Smooth muscle cell (in vitro differentiated cells): ENCODE data around the gene SPEF1. TPM values are rescaled to one million over a fixed set of nuclear protein-coding genes. Genes with fewer than 3 reads are reported as not detected.
A peak's percentile ranks its signal among the peaks of the same experiment; 100 is the strongest.

Experiments
- DNase-seq: peaks from one replicate; lab custom pipeline; 2025; ENCODE audit not compliant: unreplicated experiment; lab: John Stamatoyannopoulos, UW
- H2AFZ ChIP-seq: fragments of 200-600 bp; sonication (generic); 2 replicates; pipeline ENCODE4 v1.6.0; 2016; ENCODE audit warnings: antibody characterized with exemption, low read depth, mild to moderate bottlenecking
- H3F3A ChIP-seq: fragments of 200-600 bp; sonication (generic); 2 replicates; pipeline ENCODE4 v1.6.0; 2017; ENCODE audit warnings: antibody characterized with exemption, low read depth
- H3K27ac ChIP-seq: fragments of 200-600 bp; sonication (generic); 2 replicates; pipeline ENCODE4 v1.5.1; 2016; ENCODE audit warnings: low read depth, mild to moderate bottlenecking
- H3K27me3 ChIP-seq: fragments of 200-600 bp; sonication (generic); 2 replicates; pipeline ENCODE4 v1.6.1; 2016; ENCODE audit warnings: low read depth, mild to moderate bottlenecking
- H3K36me3 ChIP-seq: fragments of 200-600 bp; sonication (generic); 2 replicates; pipeline ENCODE4 v1.5.1; 2016; ENCODE audit warnings: low read depth
- H3K4me1 ChIP-seq: fragments of 200-600 bp; sonication (generic); 2 replicates; pipeline ENCODE4 v1.5.1; 2016; ENCODE audit warnings: low read depth
- H3K4me2 ChIP-seq: fragments of 200-600 bp; sonication (generic); 2 replicates; pipeline ENCODE4 v1.6.0; 2016; ENCODE audit warnings: mild to moderate bottlenecking
- H3K4me3 ChIP-seq: fragments of 200-600 bp; sonication (generic); 2 replicates; pipeline ENCODE4 v1.5.1; 2016; ENCODE audit warnings: mild to moderate bottlenecking
- H3K79me2 ChIP-seq: fragments of 200-600 bp; sonication (generic); 2 replicates; pipeline ENCODE4 v1.6.0; 2016; ENCODE audit warnings: low read depth, mild to moderate bottlenecking
- H3K9ac ChIP-seq: fragments of 200-600 bp; sonication (generic); 2 replicates; pipeline ENCODE4 v1.6.0; 2016; ENCODE audit warnings: low read depth
- H3K9me3 ChIP-seq: fragments of 200-600 bp; sonication (generic); replicated peaks from 2 replicates; pipeline ENCODE4 v1.5.1; 2016; ENCODE audit warnings: low read depth
- H4K20me1 ChIP-seq: fragments of 200-600 bp; sonication (generic); 2 replicates; pipeline ENCODE4 v1.6.0; 2016; ENCODE audit warnings: low read depth
- WGBS: methylation state at CpG from one replicate; pipeline ENCODE4 v1.1.7; 2016; ENCODE audit warnings: low lambda C conversion rate; 5-methylcytosine and 5-hydroxymethylcytosine counted together
- polyA plus RNA-seq: library from polyadenylated mRNA; unstranded; fragments of >200 nt; fragmentation: Nextera tagmentation; extraction: Ambion mirVana; gene quantifications from 2 replicates; pipeline ENCODE4 v1.2.1, GENCODE V29; 2016
- total RNA-seq: library from RNA; depleted of rRNA; stranded (reverse); fragments of >200 nt; gene quantifications from 2 replicates; pipeline ENCODE4 v1.2.3, GENCODE V29; 2014
- TF ChIP-seq, protein P1 (sequence below): fragments of 200-600 bp; sonication (generic); IDR thresholded peaks from 2 replicates; pipeline ENCODE4 v1.5.1; 2017; ENCODE audit warnings: borderline replicate concordance, mild to moderate bottlenecking, antibody characterized with exemption; ENCODE audit not compliant: insufficient read depth, poor library complexity, severe bottlenecking

SPEF1 gene
- total and polyA plus RNA-seq, 2 experiments from 2014 or later: 0.32 to 0.36 TPM

DNA sequence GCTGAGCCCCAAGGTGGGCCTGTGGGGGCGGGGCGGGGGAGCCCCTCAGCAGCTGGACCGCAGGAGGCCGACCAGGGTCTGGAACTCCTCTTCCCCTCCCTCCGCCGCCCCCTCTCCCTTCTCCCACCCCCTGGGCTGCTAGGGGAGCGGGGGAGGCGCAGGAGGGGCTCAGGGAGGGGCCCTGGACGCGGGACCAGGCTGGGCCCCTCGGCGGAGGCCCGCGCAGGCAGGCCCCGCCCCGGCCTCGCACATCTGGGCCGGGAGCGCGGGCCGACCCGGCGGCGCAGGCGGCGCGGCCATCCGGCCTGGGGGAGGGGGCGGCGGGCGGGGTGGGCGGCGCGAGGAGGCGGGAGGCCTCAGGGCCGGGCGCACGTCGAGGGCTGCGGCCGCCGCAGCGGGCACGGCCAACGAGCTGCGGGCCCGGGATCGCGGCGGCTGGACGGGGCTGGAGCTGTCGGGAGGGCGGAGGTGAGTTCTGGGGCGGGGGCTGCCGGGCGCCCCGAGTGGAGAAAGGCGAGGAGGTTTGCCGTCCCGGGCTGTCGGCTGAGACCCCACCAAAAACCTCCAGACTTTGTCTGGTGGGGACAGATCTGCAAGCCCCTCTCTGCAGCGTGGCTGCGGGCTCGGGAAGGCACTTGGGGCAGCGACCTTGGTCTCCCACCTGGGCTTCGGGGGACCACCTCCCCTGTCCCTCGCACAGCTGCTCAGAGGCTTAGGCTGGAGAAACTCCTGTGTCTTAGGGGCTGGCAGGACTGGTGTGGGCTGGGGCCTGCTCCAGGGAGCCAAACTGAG lies 48.7 kb downstream of the SPEF1 start, which contains the start of gene HSPA12B:
TSS of gene HSPA12B (plus strand) at position 359 of the 792 bp plus-strand sequence. CDS start 5,990 bp downstream, outside the sequence.
- H2AFZ ChIP-seq: peak within 1 kb of the TSS; percentile 37
- H3K27ac ChIP-seq: no peak within 1 kb of the TSS
- DNase-seq: no peak
- peak within 1 kb of the TSS; percentile 74 for H3K4me2 ChIP-seq
- H3K36me3 ChIP-seq: no peaks in the 10 kb centered on the region
- peak within 1 kb of the TSS; percentile 25 for H3K4me3 ChIP-seq
- peaks cover 3% of the 10 kb centered on the region for H3K4me1 ChIP-seq
- TF ChIP-seq, protein P1, sequence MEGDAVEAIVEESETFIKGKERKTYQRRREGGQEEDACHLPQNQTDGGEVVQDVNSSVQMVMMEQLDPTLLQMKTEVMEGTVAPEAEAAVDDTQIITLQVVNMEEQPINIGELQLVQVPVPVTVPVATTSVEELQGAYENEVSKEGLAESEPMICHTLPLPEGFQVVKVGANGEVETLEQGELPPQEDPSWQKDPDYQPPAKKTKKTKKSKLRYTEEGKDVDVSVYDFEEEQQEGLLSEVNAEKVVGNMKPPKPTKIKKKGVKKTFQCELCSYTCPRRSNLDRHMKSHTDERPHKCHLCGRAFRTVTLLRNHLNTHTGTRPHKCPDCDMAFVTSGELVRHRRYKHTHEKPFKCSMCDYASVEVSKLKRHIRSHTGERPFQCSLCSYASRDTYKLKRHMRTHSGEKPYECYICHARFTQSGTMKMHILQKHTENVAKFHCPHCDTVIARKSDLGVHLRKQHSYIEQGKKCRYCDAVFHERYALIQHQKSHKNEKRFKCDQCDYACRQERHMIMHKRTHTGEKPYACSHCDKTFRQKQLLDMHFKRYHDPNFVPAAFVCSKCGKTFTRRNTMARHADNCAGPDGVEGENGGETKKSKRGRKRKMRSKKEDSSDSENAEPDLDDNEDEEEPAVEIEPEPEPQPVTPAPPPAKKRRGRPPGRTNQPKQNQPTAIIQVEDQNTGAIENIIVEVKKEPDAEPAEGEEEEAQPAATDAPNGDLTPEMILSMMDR: no peak
- H3K9ac ChIP-seq: no peak within 1 kb of the TSS
- H3K27me3 ChIP-seq: no peaks in the 10 kb centered on the region
- H4K20me1 ChIP-seq: no peaks in the 10 kb centered on the region
- H3K9me3 ChIP-seq: no peaks in the 10 kb centered on the region
- H3F3A ChIP-seq: peaks cover 4% of the 10 kb centered on the region
- 25% methylated on average over 19 of the region's 67 CpGs for WGBS
- H3K79me2 ChIP-seq: no peaks in the 10 kb centered on the region

DNA sequence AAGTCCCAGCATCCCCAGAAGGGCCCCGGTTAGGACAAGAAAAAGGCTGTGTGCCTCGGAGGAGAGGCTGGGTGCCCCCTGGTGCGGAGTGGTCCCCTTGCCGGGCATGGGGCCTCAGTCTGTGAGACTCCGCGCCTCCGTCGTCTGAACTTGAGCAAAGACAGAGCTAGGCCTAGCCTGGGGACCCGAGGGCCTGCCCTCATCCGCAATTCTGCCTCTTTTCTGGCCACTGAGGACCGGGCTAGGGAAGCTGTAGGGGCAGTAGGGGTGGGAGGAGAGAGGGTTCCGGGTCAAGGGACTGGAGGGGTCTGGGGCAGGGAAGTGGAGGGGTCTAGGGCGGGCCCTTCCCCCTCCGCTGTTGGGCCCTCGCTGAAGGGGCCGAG lies 49.3 kb downstream of the SPEF1 start:
- WGBS: 74% methylated on average over 11 of the region's 16 CpGs
- TF ChIP-seq, protein P1: no peak
- Histone ChIP-seq H3K9me3 (no peaks in the 10 kb centered on the region), H3K9ac (no peak overlapping the region), H2AFZ (peak overlapping the region; percentile 37), H3K36me3 (no peaks in the 10 kb centered on the region), H3K4me1 (peaks cover 5% of the 10 kb centered on the region), H4K20me1 (no peaks in the 10 kb centered on the region), H3K4me2 (peak overlapping the region; percentile 74), H3K4me3 (no peak overlapping the region), H3K27ac (no peak overlapping the region), H3K27me3 (no peaks in the 10 kb centered on the region), H3K79me2 (no peaks in the 10 kb centered on the region), H3F3A (peaks cover 4% of the 10 kb centered on the region)
- no peak for DNase-seq

DNA sequence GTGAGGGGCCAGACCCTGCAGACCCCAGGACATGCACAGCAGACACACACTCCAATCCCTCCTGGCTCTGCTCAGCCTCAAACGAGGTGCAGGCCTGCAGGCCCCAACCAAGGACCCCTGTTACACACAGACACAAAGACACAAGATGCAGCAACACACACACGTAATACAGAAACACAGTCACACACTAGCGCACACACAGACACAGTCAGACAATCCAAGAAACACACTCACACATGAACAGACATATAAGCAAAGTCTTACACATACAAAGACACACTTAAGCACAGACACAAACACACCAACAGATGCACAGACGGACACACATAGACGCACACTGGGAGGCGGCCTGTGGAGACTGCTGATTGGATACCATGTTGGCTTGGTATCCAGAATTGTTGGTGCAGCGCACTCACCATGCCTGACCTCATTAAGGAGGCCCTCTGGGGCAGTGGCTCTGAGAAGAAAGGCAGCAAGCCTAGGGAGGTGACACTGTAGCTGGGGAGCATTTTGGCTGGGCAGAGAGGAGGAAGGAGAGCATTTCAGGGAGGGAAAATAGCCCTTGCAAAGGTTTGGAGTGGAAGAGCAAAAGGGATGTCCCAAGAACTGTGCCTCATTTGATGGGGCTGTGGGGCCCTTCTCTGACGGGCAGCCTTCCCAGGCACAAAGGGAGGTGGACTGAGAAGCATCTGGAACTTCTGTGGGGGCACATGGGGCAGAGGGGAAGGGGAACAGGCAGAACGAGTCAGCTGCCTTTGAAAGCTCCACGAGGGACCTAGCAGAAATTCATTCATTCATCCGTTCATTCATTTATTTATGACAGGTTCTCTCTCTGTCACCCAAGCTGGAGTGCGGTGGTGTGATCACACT lies 50.2 kb downstream of the SPEF1 start:
- H3K4me1 ChIP-seq: peaks cover 5% of the 10 kb centered on the region
- no peaks in the 10 kb centered on the region for H3K79me2 ChIP-seq
- H3K9ac ChIP-seq: no peak overlapping the region
- no peaks in the 10 kb centered on the region for H3K9me3 ChIP-seq
- WGBS: 85% methylated on average over 12 of the region's 12 CpGs
- H2AFZ ChIP-seq: no peak overlapping the region
- no peaks in the 10 kb centered on the region for H3K36me3 ChIP-seq
- H3K27me3 ChIP-seq: peaks cover under 1% of the 10 kb centered on the region
- no peak overlapping the region for H3K27ac ChIP-seq
- peaks cover 4% of the 10 kb centered on the region for H3F3A ChIP-seq
- H3K4me3 ChIP-seq: no peak overlapping the region
- no peak overlapping the region for H3K4me2 ChIP-seq
- TF ChIP-seq, protein P1: no peak
- DNase-seq: no peak
- H4K20me1 ChIP-seq: no peaks in the 10 kb centered on the region
